HFF-Myc (cell line): Measurements from ENCODE around the gene PPA1.
A peak's percentile ranks its signal among the peaks of the same experiment; 100 is the strongest.
"Not testable (repeated sequence)": the region's sequence is repeated elsewhere in the genome, so short reads cannot be mapped to it uniquely, and the experiment has no call there.

Source experiments
- DNase-seq: peaks from one replicate; pipeline ENCODE4 v3.0.0-alpha.2; 2011; ENCODE audit warnings: low read depth; ENCODE audit errors: extremely low read depth
- H3K4me3 ChIP-seq: replicated peaks from 2 replicates; pipeline ENCODE4 v1.5.1; 2011; ENCODE audit warnings: low read depth, mild to moderate bottlenecking, control low read depth, low read length
- CTCF ChIP-seq: IDR thresholded peaks from 2 replicates; pipeline ENCODE4 v1.5.1; 2012; ENCODE audit warnings: mild to moderate bottlenecking, low read depth, low read length, control low read depth; ENCODE audit errors: missing control alignments

PPA1 gene

GRCh38 chr10:70266056-70266455 is 32.8 kb upstream of the PPA1 start:
- no peak for DNase-seq
- H3K4me3 ChIP-seq: no peak overlapping the region
- TF ChIP-seq CTCF: no peak

DNA sequence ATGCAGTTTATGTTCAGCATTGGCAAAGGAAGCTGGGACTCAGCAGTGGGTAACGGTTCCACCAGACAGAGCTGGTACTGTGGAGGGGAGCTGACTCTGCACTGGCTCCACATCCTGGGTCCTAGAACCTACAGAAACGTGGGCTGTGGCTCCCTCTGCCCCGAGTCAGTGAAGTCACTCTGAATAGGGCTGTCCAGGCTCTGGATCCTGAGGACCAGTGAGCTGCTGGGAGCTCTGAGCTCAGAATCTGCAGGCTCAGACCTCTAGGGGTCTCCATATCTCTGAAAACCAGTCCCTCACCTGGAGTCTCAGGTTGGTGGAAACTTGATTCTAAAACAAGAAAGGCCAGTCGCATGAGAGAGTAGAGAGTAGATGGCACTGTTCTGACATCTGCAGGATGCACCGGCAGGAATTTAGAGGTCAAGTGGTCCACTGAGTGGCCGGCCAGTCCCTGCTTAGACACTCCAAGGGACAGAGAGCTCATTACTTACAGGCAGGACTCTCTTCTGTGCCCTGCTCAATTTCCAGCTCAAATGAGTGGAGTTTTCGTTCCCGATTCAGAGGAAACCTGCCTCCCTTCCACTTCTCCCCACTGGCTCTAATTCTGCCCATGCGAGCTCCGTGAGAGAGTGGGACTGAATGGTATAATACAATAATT is 31.9 kb upstream of the PPA1 start:
- TF ChIP-seq CTCF: peak; percentile 26
- DNase-seq: no peak
- no peak overlapping the region for H3K4me3 ChIP-seq

- no peak overlapping the region for H3K4me3 ChIP-seq
- no peak for DNase-seq
- no peak for TF ChIP-seq CTCF
These were observed 27.5 kb upstream of the PPA1 start for GRCh38 chr10:70260734-70261133.

- DNase-seq: no peak
- no peak for TF ChIP-seq CTCF
- no peak overlapping the region for H3K4me3 ChIP-seq
These were observed 27.0 kb upstream of the PPA1 start for GRCh38 chr10:70260259-70260658.

GRCh38 chr10:70258216-70258615 is 25.0 kb upstream of the PPA1 start:
- no peak for TF ChIP-seq CTCF
- DNase-seq: no peak
- no peak overlapping the region for H3K4me3 ChIP-seq

DNA sequence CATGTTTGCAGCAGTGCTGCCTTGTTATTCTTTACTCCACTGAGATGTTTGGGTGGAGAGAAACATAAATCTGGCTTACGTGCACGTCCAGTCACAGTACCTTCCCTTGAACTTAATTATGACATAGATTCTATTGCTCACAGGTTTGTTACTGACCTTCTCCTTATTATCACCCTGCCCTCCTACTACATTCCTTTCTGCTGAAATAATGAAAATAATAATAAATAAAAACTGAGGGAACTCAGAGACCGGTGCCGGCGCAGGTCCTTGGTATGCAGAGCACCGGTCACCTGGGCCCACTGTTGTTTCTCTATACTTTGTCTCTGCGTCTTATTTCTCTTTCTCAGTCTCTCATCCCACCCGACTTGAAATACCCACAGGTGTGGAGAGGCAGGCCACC is 24.6 kb upstream of the PPA1 start:
- DNase-seq: not testable (repeated sequence)

DNA sequence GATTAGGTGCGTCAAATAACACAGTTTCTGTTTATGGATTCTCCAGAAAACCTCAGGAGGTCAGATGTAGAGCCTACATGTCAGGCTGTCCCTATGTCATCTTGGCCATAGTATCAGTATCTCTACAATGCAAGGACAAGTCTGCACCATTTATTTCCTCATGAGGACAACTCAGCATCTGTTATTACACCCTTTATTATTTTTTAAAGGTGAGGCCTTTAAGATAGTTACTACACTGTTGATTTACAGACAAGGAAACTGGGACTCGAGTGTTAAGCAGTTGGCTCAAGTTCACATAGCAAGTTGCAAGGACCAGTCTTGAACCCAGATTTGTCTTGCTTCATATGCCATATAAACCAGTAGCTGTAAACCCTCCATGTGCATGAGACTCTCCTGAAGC is 23.2 kb upstream of the PPA1 start:
- DNase-seq: no peak
- no peak overlapping the region for H3K4me3 ChIP-seq
- TF ChIP-seq CTCF: no peak

More for the DNA sequence above, 24.6 kb upstream of the PPA1 start:
- not testable (repeated sequence) for H3K4me3 ChIP-seq
